GM06990 (cell line): ENCODE results near the gene RPL22L1.

ENCODE experiments used
- DNase-seq: peaks from one replicate; pipeline ENCODE4 v3.0.0-alpha.2; 2011; ENCODE audit not compliant: insufficient read length; ENCODE audit errors: extremely low read depth
- H3K27me3 ChIP-seq: replicated peaks from 2 replicates; pipeline ENCODE4 v1.6.0; 2011; ENCODE audit warnings: low read length; ENCODE audit not compliant: control insufficient read depth, insufficient read depth
- H3K36me3 ChIP-seq: 2 replicates; pipeline ENCODE4 v1.5.1; 2011; ENCODE audit warnings: low read length; ENCODE audit not compliant: control insufficient read depth, insufficient read depth
- H3K4me3 ChIP-seq: replicated peaks from 2 replicates; pipeline ENCODE4 v1.5.1; 2011; ENCODE audit warnings: low read depth, mild to moderate bottlenecking, control low read depth, low read length
- CTCF ChIP-seq: IDR thresholded peaks from 2 replicates; pipeline ENCODE4 v1.5.1; 2011; ENCODE audit warnings: low read length, control low read depth, mild to moderate bottlenecking, inconsistent platforms; ENCODE audit not compliant: insufficient read depth, poor library complexity, severe bottlenecking

Gene RPL22L1

GRCh38 chr3:170844377-170844776 lies 25.6 kb downstream of the RPL22L1 start:
- H3K27me3 ChIP-seq: no peaks in the 10 kb centered on the region; the same call in 1 of the 2 replicates
- TF ChIP-seq CTCF: no peak
- H3K36me3 ChIP-seq: no peaks in the 10 kb centered on the region
- no peak overlapping the region for H3K4me3 ChIP-seq
- DNase-seq: no peak

GRCh38 chr3:170840291-170840859 lies 29.6 kb downstream of the RPL22L1 start:
- DNase-seq: no peak
- TF ChIP-seq CTCF: no peak
- no peaks in the 10 kb centered on the region; the same call in none of the 2 replicates for H3K27me3 ChIP-seq
- H3K36me3 ChIP-seq: no peaks in the 10 kb centered on the region
- no peak overlapping the region for H3K4me3 ChIP-seq

GRCh38 chr3:170839518-170840100 lies 30.4 kb downstream of the RPL22L1 start:
- no peaks in the 10 kb centered on the region; the same call in none of the 2 replicates for H3K27me3 ChIP-seq
- TF ChIP-seq CTCF: no peak
- H3K4me3 ChIP-seq: no peak overlapping the region
- no peak for DNase-seq
- no peaks in the 10 kb centered on the region for H3K36me3 ChIP-seq

- DNase-seq: no peak
- TF ChIP-seq CTCF: no peak
- Histone ChIP-seq H3K36me3 (no peaks in the 10 kb centered on the region), H3K4me3 (no peak overlapping the region), H3K27me3 (no peaks in the 10 kb centered on the region; the same call in 1 of the 2 replicates)
Observed at GRCh38 chr3:170836491-170836890, 33.5 kb downstream of the RPL22L1 start.

GRCh38 chr3:170835336-170835735 lies 34.7 kb downstream of the RPL22L1 start:
- no peak for DNase-seq
- no peak for TF ChIP-seq CTCF
- Histone ChIP-seq H3K27me3 (no peaks in the 10 kb centered on the region; the same call in 1 of the 2 replicates), H3K36me3 (no peaks in the 10 kb centered on the region), H3K4me3 (no peak overlapping the region)

- no peak for TF ChIP-seq CTCF
- Histone ChIP-seq H3K36me3 (no peaks in the 10 kb centered on the region), H3K4me3 (no peak overlapping the region), H3K27me3 (no peaks in the 10 kb centered on the region; the same call in 1 of the 2 replicates)
- DNase-seq: no peak
Observed at GRCh38 chr3:170830580-170830979, 39.4 kb downstream of the RPL22L1 start.
